ENCODE results near the gene ROBO1. TPM values are rescaled to one million over a fixed set of nuclear protein-coding genes. Genes with fewer than 3 reads are reported as not detected.
"Not testable (repeated sequence)": the region's sequence is repeated elsewhere in the genome, so short reads cannot be mapped to it uniquely, and the experiment has no call there.

The ROBO1 gene
- polyA plus RNA-seq, 3 donors = 86.9 to 107 (median 102) TPM

DNA sequence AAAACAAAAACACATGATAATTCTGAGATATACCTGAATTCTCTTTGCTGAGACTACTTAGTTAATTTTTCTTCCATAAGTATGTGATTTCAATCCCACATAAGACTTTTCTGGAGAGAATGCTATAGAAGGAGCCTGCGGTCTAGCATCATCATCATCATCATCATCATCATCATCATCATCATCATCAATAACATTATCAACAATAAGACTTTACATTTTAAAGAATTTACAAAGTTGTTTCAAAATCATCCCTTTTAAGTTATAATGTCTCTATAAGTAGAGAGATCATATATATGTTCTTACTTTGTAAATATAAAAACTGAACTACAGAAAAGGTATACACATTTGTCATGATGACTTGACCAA lies 965.3 kb downstream of the ROBO1 start:
- DNase-seq = no peak

DNA sequence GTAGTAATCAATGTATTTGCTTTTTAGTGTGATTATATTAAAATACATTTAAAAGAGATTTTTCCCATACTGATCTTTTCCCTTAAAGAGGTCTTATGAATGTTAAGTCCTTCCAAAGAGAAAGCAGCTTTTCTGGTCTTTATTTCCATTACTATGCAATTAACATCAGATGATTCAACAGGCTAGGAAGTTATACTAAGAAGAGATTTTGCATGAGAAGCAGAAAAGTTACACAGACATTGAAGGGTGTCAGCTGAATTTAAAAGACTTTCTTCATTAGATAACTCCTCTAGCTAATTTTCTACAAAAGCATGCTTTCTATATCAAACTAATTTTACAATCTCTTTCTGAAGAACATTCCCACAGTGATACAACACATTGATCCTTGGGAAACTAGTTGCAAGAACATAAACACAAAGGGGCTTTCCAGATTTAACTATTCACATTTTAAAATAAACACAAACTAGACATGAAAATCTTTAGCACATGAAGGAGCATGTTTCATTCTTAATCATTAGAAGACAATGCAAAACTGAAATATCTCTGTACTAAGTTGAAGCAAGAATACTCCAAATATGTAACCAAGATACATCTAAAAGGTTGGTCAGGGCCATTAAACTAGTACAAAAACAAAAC lies 965.8 kb downstream of the ROBO1 start:
- no peak for DNase-seq

DNA sequence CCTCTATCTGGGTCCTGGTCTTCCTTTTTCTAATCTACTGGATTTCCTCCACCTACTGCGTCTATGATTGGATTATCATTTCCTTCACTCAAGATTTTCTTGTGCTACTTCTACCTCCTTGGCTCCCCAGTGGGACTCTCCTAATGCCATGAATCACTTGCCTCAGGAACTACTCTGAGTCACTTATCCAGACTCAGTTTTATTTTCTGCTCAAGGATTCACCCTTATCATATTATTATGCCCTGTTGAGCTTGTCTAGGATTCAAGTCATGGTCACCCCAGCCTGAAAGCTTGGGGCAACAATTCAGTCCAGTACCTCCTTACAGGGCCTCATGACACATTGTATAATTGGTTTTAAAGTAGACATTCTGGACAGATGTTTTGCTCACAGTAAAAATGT lies 968.1 kb downstream of the ROBO1 start:
- DNase-seq = no peak

DNA sequence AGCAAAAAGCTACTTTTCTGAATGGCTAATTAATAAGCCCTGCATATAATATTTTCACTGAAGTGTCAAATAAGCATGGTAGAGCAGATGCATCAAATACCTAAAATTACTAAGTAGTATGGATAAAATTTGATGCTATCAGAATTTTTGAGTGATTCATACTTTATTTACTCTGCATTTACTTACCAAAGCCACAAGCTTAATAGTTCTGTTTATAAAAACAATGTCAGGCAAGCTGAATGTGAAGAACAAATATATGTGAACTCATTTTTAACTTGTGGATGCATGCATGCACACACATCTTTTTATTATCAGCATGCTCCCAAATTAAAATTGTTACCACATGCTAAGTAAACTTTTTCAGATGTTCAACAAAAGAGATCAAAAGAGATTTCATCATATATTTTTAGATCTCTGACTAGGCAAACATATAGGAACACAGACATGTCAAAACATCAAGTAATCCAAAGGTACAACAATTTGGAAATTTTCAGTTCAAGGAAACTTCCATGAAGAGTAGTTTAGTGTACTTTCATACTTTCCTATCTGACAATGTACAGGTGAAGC lies 969.4 kb downstream of the ROBO1 start:
- DNase-seq = no peak

DNA sequence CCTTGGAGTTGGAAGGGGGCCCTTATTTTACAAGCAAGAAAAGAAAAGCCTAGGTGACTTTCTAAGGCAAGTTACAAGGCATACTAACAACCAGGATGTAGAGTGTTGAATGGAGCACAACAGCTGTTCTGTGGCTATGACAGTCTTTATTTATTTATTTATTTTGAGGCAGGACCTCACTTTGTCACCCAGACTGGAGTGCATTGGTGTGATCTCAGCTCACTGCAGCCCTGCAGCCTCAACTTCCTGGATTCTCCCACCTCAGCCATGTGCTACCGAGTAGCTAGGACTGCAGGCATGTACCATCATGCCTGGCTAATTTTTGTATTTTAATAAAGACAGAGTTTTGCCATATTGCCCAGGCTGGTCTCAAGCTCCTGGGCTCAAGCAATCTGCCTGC lies 973.4 kb downstream of the ROBO1 start:
- DNase-seq = no peak

DNA sequence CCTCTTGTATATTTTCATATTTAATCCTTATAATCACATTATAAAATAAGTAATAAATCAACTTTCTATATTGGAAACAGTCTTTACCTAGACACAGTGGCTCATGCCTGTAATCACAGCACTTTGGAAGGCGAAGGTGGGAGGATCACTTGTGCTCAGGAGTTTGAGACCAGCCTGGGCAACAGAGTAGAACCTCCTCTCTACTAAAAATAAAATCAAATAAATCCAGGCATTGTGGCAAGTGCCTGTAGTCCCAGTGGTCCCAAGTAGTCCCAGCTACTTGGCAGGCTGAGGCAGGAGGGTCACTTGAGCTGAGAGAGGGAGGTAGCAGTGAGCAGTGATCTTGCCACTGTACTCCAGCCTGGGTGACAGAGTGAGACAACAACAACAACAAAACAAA lies 975.1 kb downstream of the ROBO1 start:
- peak; percentile 28 for DNase-seq

DNA sequence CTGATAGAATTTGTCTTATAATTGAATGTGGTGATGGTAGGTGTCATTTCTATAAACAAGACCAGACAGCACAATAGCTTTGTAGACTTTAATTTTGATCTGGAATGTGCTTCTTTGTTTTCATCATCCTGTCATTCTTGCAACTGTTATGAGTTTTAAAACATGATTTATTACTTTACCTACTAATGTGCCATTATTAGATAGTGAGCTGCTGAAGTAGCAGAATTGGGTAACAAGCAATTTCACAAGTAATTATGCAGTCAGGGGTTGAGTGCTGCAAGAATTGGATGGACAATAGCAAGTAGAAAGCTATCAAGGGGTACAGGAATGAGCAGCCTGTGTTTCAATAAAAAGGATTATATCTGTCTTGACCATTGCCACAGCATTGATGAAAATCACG lies 975.6 kb downstream of the ROBO1 start:
- no peak for DNase-seq

DNA sequence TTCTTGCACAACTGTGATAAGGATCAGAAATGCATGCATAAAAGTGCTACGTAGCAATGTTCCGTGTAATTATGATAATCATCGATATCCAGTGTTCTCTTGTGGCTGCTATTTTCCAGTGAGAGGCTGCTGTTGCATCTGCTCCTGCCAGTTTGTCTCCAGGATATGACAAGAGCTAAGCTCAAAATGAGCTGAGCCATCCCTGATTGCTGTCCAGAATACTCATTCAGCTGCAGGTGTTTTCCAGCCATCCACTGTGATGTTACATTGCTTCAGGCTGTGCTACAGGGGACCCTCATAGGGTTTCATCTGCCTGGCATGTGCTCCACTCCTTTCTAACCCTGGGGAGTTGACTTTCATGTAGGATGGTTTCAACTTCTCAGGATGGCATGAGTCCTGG lies 976.0 kb downstream of the ROBO1 start:
- DNase-seq = no peak

DNA sequence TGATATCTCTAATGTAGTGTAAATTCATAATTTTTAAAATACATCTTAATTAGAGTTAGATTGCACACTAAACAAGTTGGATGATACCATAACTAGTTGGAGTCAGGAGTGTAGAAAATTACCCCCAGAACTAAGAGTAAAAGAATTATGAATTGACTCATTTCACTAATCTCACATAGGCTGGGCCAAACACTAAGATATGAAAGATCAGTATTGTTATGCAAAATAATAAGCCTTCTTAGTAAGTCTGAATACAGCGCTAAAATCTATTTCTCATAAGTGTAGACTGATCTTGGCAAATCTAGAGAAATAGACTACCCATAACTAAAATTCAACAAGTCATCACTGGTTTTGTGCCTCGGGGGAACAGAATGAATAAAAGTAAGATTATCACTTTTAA lies 979.0 kb downstream of the ROBO1 start:
- no peak for DNase-seq

DNA sequence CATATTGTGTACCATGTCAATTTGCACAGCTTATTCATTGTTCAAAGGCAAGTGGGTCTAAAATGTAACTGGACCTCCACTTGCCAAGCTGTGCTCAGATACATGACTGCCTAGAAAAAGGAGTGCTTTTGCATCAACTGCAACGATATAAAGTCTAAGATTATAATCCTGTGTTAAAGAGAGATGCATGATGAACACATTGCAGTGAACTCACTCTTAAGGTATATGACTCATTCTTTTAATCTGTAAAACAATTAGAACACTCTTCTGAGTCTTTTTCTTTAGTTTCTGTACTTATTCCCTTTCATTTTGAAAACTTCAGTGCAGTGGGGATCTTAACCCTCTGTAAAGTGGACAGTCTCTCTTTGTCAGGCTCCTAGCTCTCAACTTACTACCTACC lies 982.8 kb downstream of the ROBO1 start:
- no peak for DNase-seq

DNA sequence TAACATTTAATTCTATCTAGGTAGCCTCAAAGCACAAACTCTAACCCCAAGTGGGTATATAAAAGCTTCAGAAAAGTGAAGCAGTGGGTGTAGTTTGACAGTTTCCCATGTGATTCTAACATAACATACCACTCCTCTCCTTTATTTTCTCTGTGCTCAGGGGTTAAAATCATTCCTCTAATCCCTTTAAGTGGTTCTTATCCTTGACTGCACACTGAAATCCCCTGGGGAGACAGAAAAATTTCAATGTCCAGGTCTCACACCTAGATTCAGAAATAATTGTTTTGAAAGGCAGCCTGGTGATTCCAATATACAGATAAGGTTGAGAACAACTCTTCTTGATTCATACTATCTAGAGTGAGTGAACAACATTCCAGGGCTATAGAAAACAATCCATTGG lies 986.4 kb downstream of the ROBO1 start:
- DNase-seq = no peak

DNA sequence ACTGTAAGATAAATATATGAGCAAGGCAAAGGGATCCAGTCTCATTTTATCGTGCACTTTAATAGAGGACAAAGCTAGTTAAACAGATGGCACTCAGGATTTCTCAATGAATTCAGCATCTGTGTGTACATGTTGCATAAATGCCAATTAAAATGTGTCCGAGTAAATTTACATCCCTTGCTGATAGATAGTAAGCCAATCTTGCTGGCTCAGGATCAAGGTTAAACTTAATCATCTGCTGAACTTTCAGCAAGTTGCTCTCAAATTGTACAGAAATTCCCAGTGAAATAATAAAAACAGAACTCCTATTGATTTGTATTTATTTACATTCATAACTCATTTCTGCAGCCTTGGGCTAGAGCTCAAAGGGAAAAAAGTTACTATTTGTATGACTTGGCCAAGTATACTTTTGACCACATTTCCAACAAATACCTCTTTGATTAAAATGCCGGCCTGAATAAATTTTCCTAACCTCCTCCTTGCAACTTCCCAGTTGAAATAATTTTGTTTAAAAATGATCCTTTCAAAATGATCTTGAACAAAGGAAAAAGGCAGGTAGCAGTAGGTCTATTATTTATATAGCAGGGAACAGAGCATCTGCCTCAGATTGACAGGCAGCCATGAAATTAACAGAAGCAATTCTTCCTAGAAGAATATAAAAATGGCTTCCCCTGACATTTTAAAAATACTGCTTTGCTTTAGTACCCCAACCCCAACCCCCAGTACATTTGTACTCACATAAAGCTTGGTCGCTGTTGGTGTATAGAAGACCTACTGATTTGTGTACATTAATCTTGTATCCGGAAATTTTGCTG lies 1001.9 kb downstream of the ROBO1 start:
- DNase-seq = peak; percentile 14

DNA sequence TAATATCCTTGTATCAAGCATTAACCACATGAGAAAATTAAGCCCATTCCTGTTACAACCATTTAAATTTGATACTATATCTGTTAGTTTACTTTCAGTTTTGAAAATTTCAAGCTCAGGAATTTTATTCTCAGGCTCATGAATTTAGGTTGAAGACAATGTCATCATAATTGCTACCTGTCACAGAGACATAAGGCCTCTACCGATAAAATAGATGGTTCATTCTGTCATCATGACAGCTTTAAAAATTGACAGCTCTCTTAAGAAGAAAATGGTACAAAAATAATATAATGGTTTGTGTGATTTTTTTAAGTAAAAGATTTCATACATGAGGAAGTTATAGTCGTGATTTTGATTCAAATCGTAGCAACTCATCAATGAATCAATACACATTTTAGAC lies 1003.2 kb downstream of the ROBO1 start:
- no peak for DNase-seq

DNA sequence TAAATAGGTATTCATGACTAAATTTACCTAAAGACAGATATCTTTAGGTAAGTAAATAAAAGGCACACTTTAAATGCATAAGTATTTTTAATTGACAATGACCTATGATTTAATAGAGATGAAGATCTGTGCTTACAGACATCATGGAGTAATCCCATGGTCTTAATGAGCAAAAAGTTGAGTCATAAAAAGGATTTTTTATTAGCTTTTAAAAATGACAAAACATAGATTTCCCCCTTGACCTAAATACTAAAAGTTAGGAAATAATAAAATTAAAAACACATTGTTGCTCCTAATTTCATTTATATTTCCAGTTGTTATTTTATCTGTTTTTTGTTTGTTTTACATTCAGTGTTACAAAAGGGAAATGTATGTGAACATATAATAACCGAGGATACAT lies 1005.7 kb downstream of the ROBO1 start:
- DNase-seq = no peak

DNA sequence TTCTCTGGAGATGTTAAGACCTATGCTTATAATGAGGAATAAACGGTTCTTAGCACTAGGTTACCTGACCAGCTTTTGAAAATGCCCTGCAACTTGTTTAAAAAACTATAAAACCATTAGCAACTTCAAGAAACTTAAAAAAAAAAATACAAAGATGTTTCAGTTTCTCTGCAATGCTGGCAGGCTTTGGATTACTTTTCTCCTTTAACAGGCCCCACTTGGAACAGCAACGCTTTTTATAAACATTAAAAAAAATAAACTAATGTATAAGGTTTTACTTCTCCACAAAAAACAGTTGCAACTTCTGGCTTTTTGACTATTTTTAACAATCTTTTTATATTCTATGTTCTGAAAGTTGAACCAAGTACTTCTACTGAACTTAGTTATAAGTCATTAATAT lies 1006.7 kb downstream of the ROBO1 start:
- DNase-seq = no peak

DNA sequence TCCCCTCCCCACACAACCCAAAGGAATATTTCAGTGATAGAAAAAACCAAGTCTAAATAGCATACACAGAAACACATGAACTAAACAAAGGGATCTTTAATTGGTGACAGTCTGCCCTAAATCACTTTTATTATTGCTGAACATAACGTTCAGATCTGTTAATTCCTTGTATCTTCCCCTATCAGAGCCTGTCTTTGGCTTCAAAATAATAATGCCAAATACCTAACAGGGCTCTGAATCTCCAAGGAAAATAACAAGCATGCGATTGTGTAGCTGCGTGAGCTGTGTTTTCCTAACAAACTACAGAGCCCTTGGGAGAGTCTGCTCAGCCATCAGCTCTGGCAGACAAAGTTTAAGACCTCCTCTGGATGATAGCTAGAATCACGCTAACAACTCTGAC lies 1010.1 kb downstream of the ROBO1 start:
- no peak for DNase-seq

DNA sequence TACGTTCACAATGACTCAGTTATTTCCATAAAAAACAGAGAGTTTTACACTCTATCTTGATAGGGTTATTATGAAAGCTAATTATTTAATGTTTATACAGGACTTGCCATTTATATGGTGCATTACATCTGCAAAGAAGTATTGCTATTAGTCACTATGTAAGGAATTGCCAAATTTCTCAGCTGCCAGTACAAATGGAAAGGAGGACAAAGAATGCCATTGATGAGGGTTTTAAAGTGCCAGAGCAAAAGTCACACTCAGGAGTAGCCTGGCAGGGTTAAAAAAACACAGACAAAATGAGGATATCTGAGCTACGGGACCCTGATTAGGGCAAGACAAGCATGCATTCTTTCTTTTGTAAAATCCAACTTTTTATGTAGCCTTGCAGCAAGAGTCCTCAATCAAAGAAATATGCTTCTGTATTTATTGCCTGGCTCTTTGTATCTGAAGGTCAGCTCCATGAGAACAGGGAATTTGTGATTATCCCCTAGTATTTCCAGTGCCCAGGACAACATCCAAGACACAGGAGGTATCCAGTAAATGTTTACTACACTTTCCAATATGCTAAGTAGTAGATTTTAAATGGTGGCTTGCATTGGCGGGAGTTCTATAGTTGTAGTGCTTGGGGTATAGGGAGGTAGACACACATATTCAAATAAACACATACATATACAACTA lies 1013.6 kb downstream of the ROBO1 start:
- no peak for DNase-seq

DNA sequence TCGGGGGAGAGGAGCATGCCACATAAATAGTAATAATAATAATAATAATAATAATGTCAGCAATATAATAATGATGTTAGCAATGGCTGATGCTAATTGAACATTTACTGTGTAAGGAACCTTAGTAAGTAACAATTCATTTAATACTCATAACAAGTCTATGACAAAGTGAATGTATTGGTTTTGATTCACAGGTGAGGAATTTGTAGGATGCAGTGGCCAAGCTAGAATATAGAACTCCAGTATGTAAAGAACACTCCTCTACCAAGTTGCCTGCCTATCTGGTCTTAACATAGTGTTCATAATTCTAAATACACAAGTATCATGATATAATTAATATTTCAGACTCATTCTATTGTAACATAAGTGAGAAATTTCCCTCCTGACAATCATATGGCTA lies 1016.5 kb downstream of the ROBO1 start:
- DNase-seq = no peak

DNA sequence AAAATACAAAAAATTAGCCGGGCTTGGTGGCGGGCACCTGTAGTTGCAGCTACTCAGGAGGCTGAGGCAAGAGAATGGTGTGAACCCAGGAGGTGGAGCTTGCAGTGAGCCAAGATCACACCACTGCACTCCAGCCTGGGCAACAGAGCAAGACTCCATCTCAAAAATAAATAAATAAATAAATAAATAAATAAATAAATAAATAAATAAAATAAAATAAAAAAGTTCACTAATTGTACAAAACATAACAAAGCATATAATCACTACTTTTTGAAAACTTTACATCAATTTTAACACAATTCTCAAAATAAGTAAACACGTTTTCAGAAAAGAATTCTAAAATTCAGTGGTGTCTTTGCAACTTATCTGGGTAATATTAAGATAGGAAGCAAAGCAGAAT lies 1017.5 kb downstream of the ROBO1 start:
- DNase-seq = not testable (repeated sequence)

DNA sequence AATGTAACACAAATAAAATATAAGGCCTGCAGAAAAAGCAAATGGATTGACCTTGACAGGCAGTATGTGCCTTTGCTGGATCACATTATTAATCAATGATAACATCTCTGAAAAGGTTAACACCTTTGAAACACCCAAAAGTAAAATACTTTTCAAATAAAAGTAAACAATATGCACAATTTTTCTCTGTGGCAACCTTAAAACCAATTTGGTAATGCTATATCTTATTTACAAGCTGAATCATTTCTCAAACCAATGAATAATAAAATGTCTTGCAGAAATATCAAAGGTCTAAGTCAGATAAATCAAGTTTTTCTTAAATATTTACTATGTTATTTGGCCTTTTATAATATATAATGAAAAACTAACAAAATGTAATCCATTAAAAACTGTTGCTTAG lies 1018.7 kb downstream of the ROBO1 start:
- DNase-seq = no peak

DNA sequence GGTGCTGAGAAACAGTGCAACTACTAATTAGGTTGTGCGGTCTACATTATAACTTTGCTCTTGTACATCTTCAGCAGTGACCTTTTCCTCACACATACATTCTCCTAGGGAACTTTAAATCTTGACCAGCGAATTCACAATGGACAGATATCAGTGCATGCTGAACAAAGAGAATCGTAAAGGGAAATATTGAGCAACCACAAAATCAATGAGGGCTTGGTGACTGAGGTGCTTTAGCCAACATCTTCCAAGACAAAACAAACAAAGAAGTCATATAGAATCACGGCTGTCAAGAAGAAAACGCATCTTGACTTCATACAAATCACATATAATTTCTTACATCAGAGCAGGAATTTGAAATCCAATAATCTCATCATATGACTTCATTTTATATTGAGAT lies 1022.0 kb downstream of the ROBO1 start:
- no peak for DNase-seq

DNA sequence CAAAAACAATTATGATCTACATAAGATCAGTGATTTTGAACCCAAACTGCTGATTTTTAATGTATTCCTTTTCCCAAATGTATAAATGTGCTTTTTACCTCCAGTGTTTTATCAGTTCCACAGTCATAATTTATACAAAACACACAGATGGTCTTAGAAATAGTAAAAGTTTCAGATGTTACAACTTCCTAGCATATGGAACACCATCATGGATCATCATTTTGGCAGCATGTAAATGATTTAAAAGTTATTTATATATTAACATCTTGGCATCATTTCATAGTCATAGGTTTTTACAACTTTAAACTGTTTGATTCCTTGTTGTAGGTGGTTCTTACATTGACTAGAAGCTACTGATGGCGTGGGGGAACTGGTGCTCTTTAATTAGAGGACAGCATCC lies 1025.3 kb downstream of the ROBO1 start:
- DNase-seq = no peak

DNA sequence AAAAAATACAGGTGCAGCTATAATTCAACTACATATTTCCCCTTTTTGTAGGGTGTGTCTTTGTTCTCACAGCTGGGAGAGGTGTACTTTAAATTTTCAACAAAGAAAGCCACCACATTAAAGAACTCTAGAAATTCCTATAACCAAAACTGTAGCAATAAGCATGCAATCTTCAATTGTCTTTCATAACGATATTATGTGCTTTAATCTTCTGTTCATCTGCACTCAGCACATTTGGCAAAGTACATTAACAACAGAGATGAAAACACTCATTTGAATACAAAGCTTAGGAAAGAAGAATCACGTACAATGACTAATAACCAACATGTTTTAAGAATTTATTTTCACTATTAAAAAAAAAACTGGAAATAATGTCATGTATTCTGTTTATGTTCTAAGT lies 1025.8 kb downstream of the ROBO1 start:
- DNase-seq = no peak

All from renal pelvis (tissue), 4 donors.